ENCODE data around the gene AGBL1.
"Not testable (repeated sequence)": the region's sequence is repeated elsewhere in the genome, so short reads cannot be mapped to it uniquely, and the experiment has no call there.

Gene AGBL1

DNA sequence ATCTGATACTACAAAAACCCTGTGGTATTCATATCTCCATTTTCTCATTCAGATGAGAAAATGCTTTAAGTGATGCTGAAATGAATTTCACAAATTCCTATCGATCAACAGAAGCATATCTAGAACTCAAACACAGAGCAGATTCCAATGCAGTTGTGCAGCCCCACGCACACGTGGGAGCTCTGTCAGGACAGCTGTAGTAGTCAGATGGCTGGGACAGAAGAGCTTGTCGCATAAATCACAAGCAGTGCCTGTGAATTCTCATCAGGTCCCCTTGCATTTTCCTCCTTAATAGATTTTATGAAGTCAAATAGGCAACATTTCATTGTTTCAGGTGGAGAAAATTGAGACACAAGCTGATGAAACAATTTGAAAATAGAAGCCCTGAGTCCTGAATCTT lies 792.3 kb downstream of the AGBL1 start:
- no peak for DNase-seq (ENCODE audit: low spot score)

DNA sequence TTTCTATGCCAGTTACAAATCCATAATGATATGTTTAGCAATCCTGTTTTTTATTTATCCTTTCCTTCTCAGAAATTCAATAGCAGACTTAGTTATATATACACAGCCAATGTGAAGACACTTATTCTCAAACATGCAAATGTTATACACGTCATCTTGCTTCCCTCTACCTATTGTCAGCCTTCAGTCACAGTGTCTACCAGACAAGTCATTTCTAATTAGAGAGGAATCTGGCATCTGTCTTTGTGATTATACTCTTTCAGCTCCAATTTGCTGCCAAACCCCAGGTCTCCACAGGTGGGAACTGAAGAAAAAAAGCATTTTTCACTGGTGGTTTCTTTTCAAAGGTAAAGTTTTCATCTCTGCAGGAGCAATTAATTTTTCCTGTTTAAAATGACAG lies 793.1 kb downstream of the AGBL1 start:
- DNase-seq (ENCODE audit: low spot score): no peak

DNA sequence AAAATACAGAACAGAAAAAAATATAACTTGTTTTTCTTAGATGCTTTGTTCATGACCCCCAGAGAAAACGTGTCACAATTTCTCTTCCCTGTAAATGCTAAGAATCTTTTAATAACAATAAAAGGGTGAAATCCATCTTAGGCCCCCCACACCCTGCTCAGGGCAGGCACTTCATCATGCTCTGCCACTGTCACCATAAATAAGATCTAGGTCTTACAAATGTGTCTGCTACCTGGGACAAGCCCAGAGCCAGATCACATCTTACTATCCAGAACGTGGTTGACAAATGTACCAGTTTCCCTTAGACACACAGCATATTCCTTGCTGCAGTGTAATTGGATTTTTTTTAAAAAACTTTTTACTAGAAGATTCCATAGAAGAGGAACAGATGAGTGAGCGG lies 795.4 kb downstream of the AGBL1 start:
- DNase-seq (ENCODE audit: low spot score): no peak

- no peak for DNase-seq (ENCODE audit: low spot score)
These were observed 796.8 kb downstream of the AGBL1 start for GRCh38 chr15:86876387-86876944.

DNA sequence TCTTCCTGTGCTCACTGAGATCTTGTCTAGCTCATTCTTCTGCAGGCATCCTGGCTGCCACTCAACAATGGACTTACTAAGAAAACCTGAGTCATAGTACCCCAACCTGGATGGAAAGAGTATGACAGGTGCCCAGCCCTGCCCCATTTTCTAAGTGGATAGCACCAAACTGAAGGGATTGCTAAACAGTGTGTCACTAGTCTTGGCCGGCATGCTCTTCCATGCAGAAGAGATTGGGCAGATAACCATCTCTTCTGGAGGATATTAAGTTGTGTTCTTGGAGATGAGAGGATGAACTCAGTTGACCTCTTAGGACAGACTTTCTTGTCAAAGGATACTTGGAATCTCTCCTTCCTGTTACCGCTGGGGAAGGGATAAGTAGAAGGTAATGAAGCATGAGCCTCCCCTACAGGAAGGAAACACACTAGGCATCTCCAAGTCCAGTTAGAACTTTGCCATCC lies 797.5 kb downstream of the AGBL1 start:
- DNase-seq (ENCODE audit: low spot score): no peak

DNA sequence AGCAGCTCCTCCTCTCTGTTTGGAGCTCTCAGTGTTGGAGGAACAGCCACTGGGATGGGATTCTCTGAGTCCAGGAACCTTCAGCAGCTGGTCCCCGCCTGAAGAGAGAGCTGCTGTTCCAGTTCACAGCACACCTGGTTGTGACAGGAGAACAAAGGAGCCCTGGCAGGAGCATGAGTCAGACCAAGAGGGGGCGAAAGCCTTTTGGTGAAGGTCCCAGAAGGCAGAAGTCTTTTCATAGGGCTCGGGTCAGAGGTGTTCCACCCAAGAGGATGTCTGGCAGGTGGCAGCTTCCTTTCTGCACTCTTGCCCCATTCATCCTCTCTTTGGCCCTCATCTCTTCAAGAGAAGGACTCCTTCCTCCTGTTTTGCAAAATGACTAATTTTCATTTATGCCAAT lies 799.2 kb downstream of the AGBL1 start:
- not testable (repeated sequence) for DNase-seq (ENCODE audit: low spot score)

GRCh38 chr15:86879250-86880229 lies 799.9 kb downstream of the AGBL1 start:
- no peak for DNase-seq (ENCODE audit: low spot score)

DNA sequence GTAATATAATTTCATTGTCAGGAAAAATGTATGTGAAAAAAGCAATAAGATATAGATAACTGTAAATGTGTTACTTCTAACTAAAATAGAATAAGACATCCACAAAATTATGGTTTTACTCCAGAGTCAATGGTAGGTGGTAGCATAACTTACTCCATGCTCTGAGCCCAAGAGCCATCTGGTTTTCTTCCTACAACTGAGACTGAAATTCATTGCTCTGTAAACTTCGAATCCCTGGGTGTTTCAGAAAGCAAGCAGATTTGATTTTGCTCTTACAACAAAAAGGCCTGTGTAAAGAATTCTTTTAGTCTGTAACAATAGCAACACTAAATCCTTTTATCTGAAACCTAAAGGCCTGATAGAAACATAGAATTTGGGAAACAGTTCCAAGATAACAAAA lies 805.9 kb downstream of the AGBL1 start:
- DNase-seq (ENCODE audit: low spot score): no peak

- no peak for DNase-seq (ENCODE audit: low spot score)
These were observed 813.2 kb downstream of the AGBL1 start for GRCh38 chr15:86892774-86893449.

DNA sequence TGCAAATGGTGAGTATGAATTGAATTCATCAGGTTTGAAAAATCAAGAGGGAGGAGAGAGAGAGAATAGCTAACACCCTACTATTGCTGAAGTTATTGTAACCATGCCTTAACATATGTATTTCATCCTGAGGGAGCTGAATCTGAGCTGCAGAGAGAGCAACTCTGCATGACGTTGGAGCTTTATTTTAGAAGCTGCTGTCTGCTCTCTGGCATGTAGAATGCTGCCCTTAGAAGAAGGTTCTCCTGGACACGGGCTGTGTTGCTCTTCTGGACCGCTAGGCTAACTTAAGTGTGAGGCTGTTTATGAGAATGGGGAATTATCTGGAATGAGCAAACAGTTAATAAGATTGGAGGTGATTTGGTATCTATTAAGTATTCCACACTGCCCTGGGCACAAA lies 814.6 kb downstream of the AGBL1 start:
- no peak for DNase-seq (ENCODE audit: low spot score)

GRCh38 chr15:86903642-86904421 lies 824.2 kb downstream of the AGBL1 start:
- no peak for DNase-seq (ENCODE audit: low spot score)

GRCh38 chr15:86905625-86906256 lies 826.1 kb downstream of the AGBL1 start:
- DNase-seq (ENCODE audit: low spot score): no peak

DNA sequence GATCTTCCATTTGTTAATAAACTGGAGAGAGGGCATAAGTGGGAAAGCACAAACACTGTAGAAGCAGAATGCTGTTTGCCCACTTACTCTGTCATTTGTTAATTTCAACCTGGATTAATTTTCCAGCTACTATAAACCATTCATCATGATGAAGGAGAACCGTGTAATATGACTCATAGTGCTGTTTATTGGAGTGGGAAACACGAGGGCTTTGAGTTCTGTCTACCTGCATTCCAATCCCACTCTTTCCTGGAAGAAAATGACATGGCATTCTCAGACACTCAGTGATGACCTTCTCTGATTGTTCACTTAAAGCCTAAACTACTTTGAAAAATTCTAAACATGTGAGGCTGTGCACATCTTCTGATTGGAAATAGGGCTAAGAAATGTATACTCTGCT lies 826.7 kb downstream of the AGBL1 start:
- DNase-seq (ENCODE audit: low spot score): no peak

GRCh38 chr15:86911022-86911421 lies 831.4 kb downstream of the AGBL1 start:
- no peak for DNase-seq (ENCODE audit: low spot score)

- no peak for DNase-seq (ENCODE audit: low spot score)
These were observed 833.0 kb downstream of the AGBL1 start for GRCh38 chr15:86912661-86913060.

- peak; percentile 52 for DNase-seq (ENCODE audit: low spot score)
These were observed 836.2 kb downstream of the AGBL1 start for GRCh38 chr15:86915811-86916331.

DNA sequence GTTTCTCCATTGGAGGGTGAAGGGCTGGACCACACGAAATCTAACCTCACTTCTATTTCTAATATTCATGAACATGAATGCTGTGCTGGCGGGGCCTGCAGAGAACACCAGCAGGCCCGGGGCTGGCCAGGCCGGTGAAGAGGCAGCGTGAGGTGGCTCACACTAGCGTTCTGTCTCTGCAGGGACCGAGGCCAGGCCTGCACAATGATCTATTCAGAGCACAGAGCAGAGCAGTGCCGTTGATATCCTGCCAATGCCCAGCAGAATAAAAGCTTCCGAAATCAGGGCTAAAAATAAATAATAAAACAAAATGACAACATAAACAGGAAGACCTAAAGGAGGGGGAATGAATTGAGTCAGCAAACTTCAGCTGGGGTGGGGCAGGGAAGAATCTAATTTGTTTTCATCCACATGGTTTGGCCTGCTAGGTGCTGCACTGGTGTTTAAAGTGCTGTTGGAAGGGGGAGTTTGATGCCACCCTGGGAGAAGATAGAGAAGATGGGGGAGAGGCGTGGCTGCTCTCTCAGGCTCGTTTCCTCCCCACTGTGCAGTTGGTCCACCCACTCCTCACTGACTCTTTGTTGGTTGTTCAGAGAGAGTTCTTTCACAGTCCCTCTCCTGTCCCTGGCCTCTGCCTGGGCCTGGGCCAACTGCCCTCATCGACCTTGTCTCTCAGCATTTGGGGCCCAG lies 837.1 kb downstream of the AGBL1 start:
- no peak for DNase-seq (ENCODE audit: low spot score)

DNA sequence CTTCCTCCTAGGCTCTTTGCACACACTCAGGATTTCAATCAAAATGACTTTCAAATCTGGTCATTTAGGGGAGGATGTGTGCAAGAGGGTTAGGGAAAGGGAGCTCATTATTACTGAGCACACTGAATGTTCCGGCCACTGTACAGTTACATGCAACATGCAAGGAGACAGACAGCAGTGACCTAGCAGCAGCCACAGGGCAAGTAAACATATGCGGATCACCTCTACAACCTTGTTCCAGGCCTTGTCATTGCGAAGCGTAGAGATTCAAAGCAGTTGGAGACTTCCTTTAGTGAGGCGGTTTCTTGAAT lies 837.6 kb downstream of the AGBL1 start:
- DNase-seq (ENCODE audit: low spot score): no peak

DNA sequence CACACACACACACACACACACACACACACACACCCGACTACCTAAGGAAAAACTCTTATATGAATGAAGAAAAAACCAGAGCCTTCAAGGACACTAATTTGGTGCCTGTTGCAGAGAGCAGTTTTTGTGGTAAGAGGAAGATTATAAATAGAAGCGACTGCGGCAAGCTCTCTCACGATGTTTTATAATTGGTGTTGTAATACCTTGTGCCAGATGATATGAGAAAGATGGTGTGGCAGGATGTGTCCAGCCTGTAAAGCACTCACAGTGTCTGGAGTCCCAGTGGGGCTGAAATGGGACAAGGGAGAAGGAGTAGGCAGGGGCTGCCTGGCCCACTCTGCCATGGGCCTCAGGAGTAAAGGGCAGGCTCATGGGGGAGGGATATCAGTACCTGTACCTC lies 839.9 kb downstream of the AGBL1 start:
- no peak for DNase-seq (ENCODE audit: low spot score)

DNA sequence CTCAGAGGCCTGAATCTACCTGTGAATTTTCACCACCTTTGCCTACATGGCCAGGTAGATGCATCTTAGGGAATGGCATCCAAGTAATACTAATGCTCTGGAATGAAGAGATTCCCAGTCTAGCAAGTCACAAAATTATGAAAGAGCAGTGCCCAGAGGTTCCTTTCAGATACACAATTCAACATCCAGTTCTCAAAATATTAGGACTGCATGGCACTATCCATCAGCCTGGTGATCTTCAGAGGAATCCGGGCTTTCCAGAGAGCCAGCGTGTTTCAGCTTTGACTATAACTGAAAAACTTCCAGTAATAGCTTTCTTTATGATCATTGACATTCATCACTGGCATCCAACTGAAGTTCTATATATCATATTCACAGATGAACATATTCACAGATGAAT lies 849.8 kb downstream of the AGBL1 start:
- DNase-seq (ENCODE audit: low spot score): no peak

DNA sequence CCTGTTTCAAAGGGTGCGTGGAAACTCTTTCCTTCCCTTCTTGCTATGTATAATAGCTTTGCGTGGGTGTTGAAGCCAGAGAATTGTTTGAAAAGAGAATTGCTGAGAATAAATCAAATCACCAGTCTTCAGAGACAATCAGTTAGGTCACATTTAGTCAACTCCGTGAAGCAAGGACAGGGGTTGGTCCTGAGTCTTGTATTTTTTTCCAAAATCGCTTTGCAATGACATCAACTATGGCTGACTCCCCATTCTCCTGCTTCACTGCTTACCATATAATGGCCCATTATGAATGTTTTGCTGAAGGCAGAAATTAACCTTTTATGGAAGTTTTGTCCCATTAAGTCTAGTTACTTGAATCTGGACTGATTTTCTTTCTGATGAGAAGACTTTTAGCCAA lies 852.8 kb downstream of the AGBL1 start:
- DNase-seq (ENCODE audit: low spot score): no peak
